ENCODE data around the gene LAMC1.

The LAMC1 gene

GRCh38 chr1:183179033-183179432 is 155.8 kb downstream of the LAMC1 start:
- H3K27ac ChIP-seq, result peak overlapping the region; percentile 69 to 75
- no peaks in the 10 kb centered on the region for H3K27me3 ChIP-seq
- H3K36me3 ChIP-seq, result no peaks in the 10 kb centered on the region
- no peaks in the 10 kb centered on the region for H3K9me3 ChIP-seq
- no peak overlapping the region for H3K4me3 ChIP-seq
- intact Hi-C loops (cut with DNase I; ENCODE audit: low total_unique reads), result no loop called here
- no peak for TF ChIP-seq CTCF (IDR thresholded peaks at IDR 0.05)
- no peak for DNase-seq
- peaks cover 7 to 42% (median 16%) of the 10 kb centered on the region in 4 donors for H3K4me1 ChIP-seq

- Histone ChIP-seq H3K4me3 (no peak overlapping the region), H3K27me3 (no peaks in the 10 kb centered on the region), H3K36me3 (no peaks in the 10 kb centered on the region), H3K27ac (peak overlapping the region; percentile 69 to 75), H3K9me3 (no peaks in the 10 kb centered on the region), H3K4me1 (peaks cover 7 to 42% (median 16%) of the 10 kb centered on the region in 4 donors)
- TF ChIP-seq CTCF (IDR thresholded peaks at IDR 0.05), result no peak
- DNase-seq, result peak; percentile 57 to 77
- intact Hi-C loops (cut with DNase I; ENCODE audit: low total_unique reads), result no loop called here
Observed at GRCh38 chr1:183180218-183180617, 157.0 kb downstream of the LAMC1 start.

- H3K4me1 ChIP-seq, result peaks cover 7 to 42% (median 16%) of the 10 kb centered on the region in 4 donors
- no peaks in the 10 kb centered on the region for H3K27me3 ChIP-seq
- no peak for TF ChIP-seq CTCF (IDR thresholded peaks at IDR 0.05)
- H3K4me3 ChIP-seq, result no peak overlapping the region
- intact Hi-C loops (cut with DNase I; ENCODE audit: low total_unique reads), result no loop called here
- peak; percentile 25 to 72 for DNase-seq
- H3K9me3 ChIP-seq, result no peaks in the 10 kb centered on the region
- H3K27ac ChIP-seq, result peak overlapping the region; percentile 69 to 75
- H3K36me3 ChIP-seq, result no peaks in the 10 kb centered on the region
Observed at GRCh38 chr1:183180634-183181056, 157.4 kb downstream of the LAMC1 start.

- no peak for DNase-seq
- intact Hi-C loops (cut with DNase I; ENCODE audit: low total_unique reads), result no loop called here
- Histone ChIP-seq H3K4me1 (peaks cover 0 to 11% (median 1%) of the 10 kb centered on the region in 4 donors), H3K27ac (no peak within 1 kb of the TSS), H3K9me3 (no peaks in the 10 kb centered on the region), H3K4me3 (no peak within 1 kb of the TSS), H3K36me3 (no peaks in the 10 kb centered on the region), H3K27me3 (no peaks in the 10 kb centered on the region)
- TF ChIP-seq CTCF (IDR thresholded peaks at IDR 0.05), result no peak
Observed at GRCh38 chr1:183185941-183186490, 162.8 kb downstream of the LAMC1 start, which contains the start of gene LAMC2. Gene LAMC2, plus strand, starts transcription at chr1:183186264. Its CDS starts 89 bp downstream, at chr1:183186353.

- TF ChIP-seq CTCF (IDR thresholded peaks at IDR 0.05), result no peak
- intact Hi-C loops (cut with DNase I; ENCODE audit: low total_unique reads), result no loop called here
- Histone ChIP-seq H3K36me3 (no peaks in the 10 kb centered on the region), H3K9me3 (no peaks in the 10 kb centered on the region), H3K27ac (no peak overlapping the region), H3K4me1 (peaks cover 0 to 5% (median 0%) of the 10 kb centered on the region in 4 donors), H3K4me3 (no peak overlapping the region), H3K27me3 (no peaks in the 10 kb centered on the region)
- no peak for DNase-seq
Observed at GRCh38 chr1:183186841-183187240, 163.6 kb downstream of the LAMC1 start.

Data from tibial artery (tissue), 4 donors.